Aorta (tissue), 5 donors: ENCODE data around the gene FADS2. TPM values are rescaled to one million over a fixed set of nuclear protein-coding genes. Genes with fewer than 3 reads are reported as not detected.

Experiments used
- ATAC-seq: fragments of 200-7000 bp; cut with Tn5 transposase; one replicate; pipeline ENCODE4 v1.9.1; 2022; ENCODE audit warnings: moderate library complexity; ENCODE audit not compliant: low FRiP score
- DNase-seq, 2 donors: peaks; one replicate each; pipeline ENCODE4 v3.0.0-alpha.2; 2020
- H3K27ac ChIP-seq, 2 donors: one replicate each; pipeline ENCODE4 v1.5.1; 2013; ENCODE audit warnings: low read length in 2 of 2, mild to moderate bottlenecking in 2 of 2, moderate library complexity in 2 of 2, control low read depth in 1 of 2, inconsistent platforms in 1 of 2, low read depth in 1 of 2
- H3K27me3 ChIP-seq, 2 donors: one replicate each; pipeline ENCODE4 v1.6.1; 2013; ENCODE audit warnings: control low read depth in 1 of 2, low read length in 1 of 2, mild to moderate bottlenecking in 1 of 2, moderate library complexity in 1 of 2; ENCODE audit not compliant: insufficient read depth in 2 of 2, control insufficient read depth in 1 of 2
- H3K36me3 ChIP-seq, 2 donors: one replicate each; pipeline ENCODE4 v1.6.1; 2013; ENCODE audit warnings: control low read depth in 1 of 2, low read length in 1 of 2, mild to moderate bottlenecking in 1 of 2; ENCODE audit not compliant: insufficient read depth in 2 of 2, control insufficient read depth in 1 of 2
- H3K4me1 ChIP-seq, 2 donors: one replicate each; pipeline ENCODE4 v1.6.1; 2013; ENCODE audit warnings: low read length in 2 of 2, control low read depth in 1 of 2, mild to moderate bottlenecking in 1 of 2, moderate library complexity in 1 of 2; ENCODE audit not compliant: insufficient read depth in 2 of 2, control insufficient read depth in 1 of 2
- H3K4me3 ChIP-seq, 2 donors: one replicate each; pipeline ENCODE4 v1.5.1; 2013; ENCODE audit warnings: low read length in 2 of 2, control low read depth in 1 of 2, mild to moderate bottlenecking in 1 of 2
- H3K9me3 ChIP-seq: one replicate; pipeline ENCODE4 v1.6.1; 2013; ENCODE audit warnings: mild to moderate bottlenecking, low read length; ENCODE audit not compliant: control insufficient read depth
- WGBS, 2 donors: extraction: QIAGEN DNeasy Blood & Tissue Kit; methylation state at CpG; one replicate each; pipeline ENCODE4 v1.1.7; 2013; 5-methylcytosine and 5-hydroxymethylcytosine counted together
- intact Hi-C, 2 donors: fragments of 100-400 bp; cut with DNase I; formaldehyde crosslinking; loops; one replicate each; pipeline versions ENCODE4 v1.14.2 to v1.15.0; 2022
- polyA plus RNA-seq, 2 donors: library from polyadenylated mRNA; stranded (reverse); fragments of 200-250 nt; gene quantifications; one replicate each; pipeline ENCODE4 v1.2.3, GENCODE V29; 2013
- total RNA-seq, 2 donors: library from RNA; stranded (reverse); fragmentation: NEBNext Ultra II Directional; extraction: Animal tissue kit (Norgen Biotek cat#: 25700); gene quantifications; one replicate each; pipeline ENCODE4 v1.2.1, GENCODE V29; 2021
- donor health status: healthy with polysubstance abuse.
- donor health status: Bipolar disorder and iron deficiency.
- donor health status: DM: no; HTN: no; CAD: no.
- donor health status: DM: no; HTN: no; CAD: no.
- donor health status: DM: yes; HTN: yes; CAD: no.

Gene FADS2
- total and polyA plus RNA-seq, 4 donors = 38.2 to 167 (median 80.5) TPM

DNA sequence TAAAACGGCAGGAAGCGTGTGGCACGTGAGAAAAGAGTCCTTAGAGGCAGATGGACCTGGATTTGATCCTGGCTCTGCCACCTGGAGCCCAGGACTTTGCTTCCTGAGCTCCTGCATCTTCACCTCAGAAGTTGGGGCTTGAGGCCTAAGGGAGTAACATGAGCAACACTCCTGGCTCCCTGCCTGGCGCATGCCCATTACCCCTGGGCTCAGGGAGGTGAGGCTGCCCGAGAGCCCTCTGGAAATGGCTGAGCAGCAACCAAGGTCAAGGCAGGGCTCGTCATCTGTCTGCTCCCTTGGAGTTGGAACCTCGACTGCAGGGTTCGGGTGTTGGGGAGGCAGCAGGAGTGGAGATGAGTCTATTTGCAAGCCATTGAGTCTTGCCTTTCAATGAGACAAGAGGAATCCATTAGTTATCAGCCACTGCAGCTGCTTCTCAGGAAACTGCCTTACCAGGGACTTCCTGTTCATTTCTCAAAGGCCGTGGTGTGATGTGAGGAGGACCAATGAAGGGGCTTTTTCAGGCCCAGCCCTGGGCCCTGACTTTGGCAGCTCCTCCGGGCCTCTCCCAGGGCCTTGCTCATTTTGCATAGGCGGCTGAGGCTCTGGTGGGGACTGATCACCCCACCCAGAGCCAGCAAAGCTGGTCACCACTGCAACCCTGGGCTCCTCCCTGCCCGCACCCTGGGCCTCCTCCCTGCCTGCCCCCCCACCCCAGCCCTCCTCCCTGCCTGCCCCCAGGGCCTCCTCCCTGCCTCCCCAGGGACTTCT is 6.4 kb downstream of the FADS2 start:
- intact Hi-C loops = no loop called here
- no peaks in the 10 kb centered on the region for H3K27me3 ChIP-seq
- ATAC-seq = peak; percentile 77
- H3K27ac ChIP-seq = peak overlapping the region; percentile 70 to 82
- no peak overlapping the region for H3K4me3 ChIP-seq
- no peaks in the 10 kb centered on the region for H3K9me3 ChIP-seq
- no peaks in the 10 kb centered on the region for H3K36me3 ChIP-seq
- 17 to 21% methylated on average over 11 to 12 of the region's 12 CpGs for WGBS, 2 donors
- DNase-seq = peak; percentile 87 to 91
- H3K4me1 ChIP-seq = no peaks in the 10 kb centered on the region

DNA sequence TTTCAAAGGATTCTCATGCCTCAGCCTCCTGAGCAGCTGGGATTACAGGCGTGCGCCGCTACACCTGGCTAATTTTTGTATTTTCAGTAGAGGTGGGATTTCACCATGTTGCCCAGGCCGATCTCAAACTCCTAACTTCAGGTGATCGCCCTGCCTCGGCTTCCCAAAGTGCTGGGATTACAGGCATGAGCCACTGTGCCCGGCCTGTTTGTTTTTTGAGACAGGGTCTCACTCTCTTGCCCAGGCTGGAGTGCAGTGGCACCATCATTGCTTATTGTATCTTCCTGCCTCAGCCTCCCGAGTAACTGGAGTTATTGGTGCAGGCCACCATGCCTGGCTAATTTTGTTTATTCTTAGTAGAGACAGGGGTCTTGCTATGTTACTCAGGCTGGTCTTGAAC is 8.1 kb downstream of the FADS2 start:
- Histone ChIP-seq H3K4me3 (no peak overlapping the region), H3K27me3 (no peaks in the 10 kb centered on the region), H3K9me3 (no peaks in the 10 kb centered on the region), H3K4me1 (no peaks in the 10 kb centered on the region), H3K27ac (peak overlapping the region in 1 of 2 donors; percentile 32), H3K36me3 (peaks cover 3 to 6% of the 10 kb centered on the region in 2 donors)
- intact Hi-C loops = no loop called here
- ATAC-seq = no peak
- DNase-seq = peak in 1 of 2 donors; percentile 62
- 96% methylated on average over 8 of the region's 8 CpGs for WGBS, 2 donors

DNA sequence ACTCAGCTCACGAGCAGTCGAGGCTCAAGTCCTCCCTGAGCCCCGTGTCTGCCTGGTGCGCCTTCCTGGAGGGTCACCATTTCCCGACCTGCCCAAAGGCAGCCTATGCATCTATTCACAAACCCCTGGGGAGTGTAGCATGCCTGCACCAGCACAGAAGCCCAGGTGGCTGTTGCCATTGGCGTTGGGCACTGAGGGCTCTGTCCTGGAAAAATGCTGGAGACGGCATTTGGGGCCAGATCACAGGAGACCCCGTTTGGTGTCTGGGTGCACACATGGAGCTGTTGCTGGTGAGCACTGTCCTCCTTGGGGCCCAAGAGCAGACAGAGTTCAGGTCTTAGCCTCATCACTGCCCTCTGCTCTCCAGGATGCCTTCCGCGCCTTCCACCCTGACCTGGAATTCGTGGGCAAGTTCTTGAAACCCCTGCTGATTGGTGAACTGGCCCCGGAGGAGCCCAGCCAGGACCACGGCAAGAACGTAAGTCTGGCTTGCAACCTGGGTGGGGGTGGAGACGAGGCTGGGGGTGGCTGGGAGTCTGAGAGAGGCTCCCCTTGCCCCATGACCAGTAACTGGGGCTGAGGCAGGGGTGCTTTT is 9.4 kb downstream of the FADS2 start:
- Histone ChIP-seq H3K9me3 (no peaks in the 10 kb centered on the region), H3K36me3 (peaks cover 3 to 7% of the 10 kb centered on the region in 2 donors), H3K27me3 (no peaks in the 10 kb centered on the region), H3K4me3 (no peak overlapping the region), H3K27ac (no peak overlapping the region), H3K4me1 (no peaks in the 10 kb centered on the region)
- intact Hi-C loops = no loop called here
- peak in 1 of 2 donors; percentile 65 for DNase-seq
- 88 to 91% methylated on average over 15 of the region's 15 CpGs for WGBS, 2 donors
- ATAC-seq = no peak

DNA sequence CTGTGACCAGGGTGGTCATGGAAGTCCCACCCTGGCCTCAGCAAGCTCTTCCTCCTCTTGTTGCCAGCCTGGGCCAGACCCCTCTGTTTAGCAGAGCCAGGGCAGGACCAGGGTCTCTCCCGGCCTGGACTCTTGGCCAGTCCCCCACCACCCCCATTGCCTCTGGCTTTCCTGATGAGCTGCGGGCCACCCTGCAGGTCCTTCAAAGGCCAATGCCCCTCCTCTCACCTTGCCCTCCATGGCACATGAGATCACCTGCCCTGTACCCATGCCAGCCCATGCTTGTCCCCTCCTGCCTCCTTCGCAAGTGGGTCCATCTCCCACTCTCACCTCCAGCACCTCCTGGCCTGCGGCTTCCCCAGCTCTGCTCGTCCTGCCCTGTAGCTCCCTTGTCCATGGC is 10.4 kb downstream of the FADS2 start:
- 92 to 95% methylated on average over 5 of the region's 5 CpGs for WGBS, 2 donors
- peaks cover 3 to 9% of the 10 kb centered on the region in 2 donors for H3K36me3 ChIP-seq

DNA sequence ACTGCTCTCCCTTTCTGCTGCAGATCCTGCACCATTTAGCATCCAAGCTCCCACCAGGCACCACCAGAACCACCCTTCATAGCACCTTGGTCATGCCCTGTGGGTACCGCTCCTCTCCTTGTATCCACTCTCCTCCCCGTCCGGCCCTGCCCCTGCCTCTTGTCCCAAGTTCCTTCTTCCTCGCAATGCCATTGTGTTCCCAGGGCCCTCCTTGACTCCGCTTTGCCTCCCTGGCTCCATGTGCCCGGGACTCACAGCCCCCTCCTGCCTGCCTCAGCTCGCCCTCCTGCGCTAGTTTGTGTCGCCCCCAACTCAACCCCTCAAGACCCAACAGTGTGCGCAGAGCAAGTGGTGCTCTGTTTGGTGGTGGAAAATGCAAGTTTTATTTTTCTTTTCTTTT is 10.8 kb downstream of the FADS2 start:
- H3K27me3 ChIP-seq = no peaks in the 10 kb centered on the region
- no peaks in the 10 kb centered on the region for H3K9me3 ChIP-seq
- intact Hi-C loops = no loop called here
- ATAC-seq (no peak), DNase-seq (peak in 1 of 2 donors; percentile 52)
- 87 to 91% methylated on average over 10 of the region's 10 CpGs for WGBS, 2 donors
- peaks cover 3 to 9% of the 10 kb centered on the region in 2 donors for H3K36me3 ChIP-seq
- H3K27ac ChIP-seq = no peak overlapping the region
- no peaks in the 10 kb centered on the region for H3K4me1 ChIP-seq
- no peak overlapping the region for H3K4me3 ChIP-seq

More for the DNA sequence above, 10.4 kb downstream of the FADS2 start:
- no peaks in the 10 kb centered on the region for H3K9me3 ChIP-seq
- no peaks in the 10 kb centered on the region for H3K27me3 ChIP-seq
- H3K4me3 ChIP-seq = no peak overlapping the region
- no peaks in the 10 kb centered on the region for H3K4me1 ChIP-seq
- H3K27ac ChIP-seq = no peak overlapping the region
- peak in 1 of 2 donors; percentile 57 for DNase-seq
- intact Hi-C loops = no loop called here
- no peak for ATAC-seq

DNA sequence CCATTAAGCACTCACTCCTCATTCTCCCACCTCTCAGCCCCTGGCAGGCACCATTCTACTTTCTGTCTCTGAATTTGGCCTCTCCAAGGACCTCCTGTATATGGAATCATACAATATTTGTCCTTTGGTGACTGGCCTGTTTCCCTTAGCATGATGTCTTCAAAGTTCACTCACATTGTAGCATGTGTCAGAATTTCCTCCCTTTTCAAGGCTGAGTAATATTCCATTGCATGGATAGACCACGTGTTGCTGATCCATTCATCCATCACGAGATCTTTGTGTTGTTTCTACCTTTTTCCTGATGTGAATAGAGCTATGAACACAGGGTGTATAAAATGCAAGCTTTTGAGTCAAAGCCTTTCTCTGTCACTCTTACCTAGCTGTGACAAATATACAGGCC is 11.6 kb downstream of the FADS2 start:
- DNase-seq (no peak), ATAC-seq (no peak)
- Histone ChIP-seq H3K27ac (no peak overlapping the region), H3K27me3 (no peaks in the 10 kb centered on the region), H3K36me3 (peaks cover 3 to 9% of the 10 kb centered on the region in 2 donors), H3K4me3 (no peak overlapping the region), H3K9me3 (no peaks in the 10 kb centered on the region), H3K4me1 (no peaks in the 10 kb centered on the region)
- intact Hi-C loops = no loop called here
- 90 to 94% methylated on average over 2 of the region's 2 CpGs for WGBS, 2 donors

DNA sequence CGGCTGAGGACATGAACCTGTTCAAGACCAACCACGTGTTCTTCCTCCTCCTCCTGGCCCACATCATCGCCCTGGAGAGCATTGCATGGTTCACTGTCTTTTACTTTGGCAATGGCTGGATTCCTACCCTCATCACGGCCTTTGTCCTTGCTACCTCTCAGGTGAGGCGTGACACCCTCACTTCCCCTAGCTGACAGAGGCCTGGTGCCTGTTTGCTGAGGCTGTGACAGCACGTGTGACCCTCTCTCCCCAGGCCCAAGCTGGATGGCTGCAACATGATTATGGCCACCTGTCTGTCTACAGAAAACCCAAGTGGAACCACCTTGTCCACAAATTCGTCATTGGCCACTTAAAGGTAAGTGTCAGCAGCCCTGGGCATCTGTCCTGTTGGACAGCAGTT is 12.3 kb downstream of the FADS2 start:
- Histone ChIP-seq H3K36me3 (peaks cover 3 to 11% of the 10 kb centered on the region in 2 donors), H3K9me3 (no peaks in the 10 kb centered on the region), H3K27ac (no peak overlapping the region), H3K4me1 (no peaks in the 10 kb centered on the region), H3K4me3 (no peak overlapping the region), H3K27me3 (no peaks in the 10 kb centered on the region)
- ATAC-seq (no peak), DNase-seq (peak in 1 of 2 donors; percentile 24)
- intact Hi-C loops = no loop called here
- 90 to 92% methylated on average over 7 of the region's 7 CpGs for WGBS, 2 donors

DNA sequence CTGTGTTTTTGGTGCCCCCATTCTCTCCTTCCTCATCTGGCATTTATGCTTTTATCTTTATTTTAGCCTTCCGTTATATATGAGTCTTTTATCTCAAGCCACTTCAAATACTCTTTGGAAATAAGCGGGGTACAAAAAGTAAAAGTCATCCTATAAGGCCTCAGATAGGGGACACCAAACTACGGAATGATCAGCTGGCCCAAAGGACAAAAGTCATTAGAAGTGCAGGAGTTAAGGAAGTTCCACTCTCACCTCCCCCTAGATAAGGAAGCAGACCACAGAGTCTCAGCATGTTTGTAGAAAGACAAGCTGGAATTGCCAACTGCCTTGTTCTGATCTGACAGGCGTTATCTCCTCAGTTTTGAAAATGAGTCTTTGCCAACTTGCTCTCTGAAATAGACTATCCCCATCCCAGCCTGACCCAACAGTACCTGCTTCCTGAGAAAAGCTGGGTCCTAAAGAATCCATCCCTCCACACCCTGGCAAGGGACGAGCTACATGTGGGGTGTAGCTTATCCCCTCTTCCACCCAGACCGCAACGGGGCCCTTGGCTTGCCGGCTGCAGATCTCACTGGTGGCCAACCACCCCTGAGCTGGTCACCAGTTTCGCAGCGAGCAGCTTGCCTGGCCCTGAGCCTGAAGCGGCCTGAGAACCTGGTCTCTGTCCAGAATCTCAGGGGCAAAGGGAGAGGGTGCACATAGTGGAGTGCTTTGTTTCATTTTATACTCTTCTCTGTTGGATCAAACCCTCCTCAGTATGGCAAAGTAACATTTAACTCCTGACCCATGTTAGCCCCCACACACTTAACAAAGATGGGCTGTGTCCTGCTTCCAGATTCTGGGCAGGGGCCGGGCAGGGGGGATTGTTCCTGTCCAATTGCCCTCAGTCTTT is 13.8 kb downstream of the FADS2 start:
- no peaks in the 10 kb centered on the region for H3K27me3 ChIP-seq
- no peak overlapping the region for H3K27ac ChIP-seq
- ATAC-seq (no peak), DNase-seq (peak in 1 of 2 donors; percentile 60)
- no peaks in the 10 kb centered on the region for H3K9me3 ChIP-seq
- no peak overlapping the region for H3K4me3 ChIP-seq
- WGBS, 2 donors = 79 to 83% methylated on average over 12 of the region's 12 CpGs
- H3K4me1 ChIP-seq = no peaks in the 10 kb centered on the region
- H3K36me3 ChIP-seq = peaks cover 3 to 11% of the 10 kb centered on the region in 2 donors
- intact Hi-C loops = no loop called here
